Fibroblast of lung (primary cell): ENCODE measurements around the gene SYT12.

Experiments used
- CTCF ChIP-seq, 2 donors: IDR thresholded peaks in 1 of 2; conservative IDR thresholded peaks in 1 of 2; 1 replicate in 1 of 2; 2 replicates in 1 of 2; pipeline ENCODE4 v1.5.1; 2011 to 2012; ENCODE audit warnings: low read length in 2 of 2, control low read depth in 1 of 2, inconsistent platforms in 1 of 2, low read depth in 1 of 2, mild to moderate bottlenecking in 1 of 2
- EZH2 ChIP-seq: IDR thresholded peaks from 2 replicates; pipeline ENCODE4 v1.5.1; 2012; ENCODE audit warnings: low read length, control low read depth, mild to moderate bottlenecking; ENCODE audit errors: missing control alignments

- no peak for TF ChIP-seq CTCF (conservative IDR thresholded peaks at IDR 0.05 in 1 of 2, IDR thresholded peaks at IDR 0.05 in 1 of 2; ENCODE audit: low read depth in 1 of 2, low read length in 2 of 2)
- peak; percentile 76 for TF ChIP-seq EZH2
Measured at GRCh38 chr11:67022961-67023956, at the start of gene SYT12.
